Measurements from ENCODE around the gene PCDH9.

PCDH9 gene

GRCh38 chr13:66842766-66843165 is 387.4 kb downstream of the PCDH9 start:
- TF ChIP-seq POLR2A (IDR thresholded peaks at IDR 0.05; ENCODE audit: low read depth, low read length) = no peak
- no peak for TF ChIP-seq TAF1 (IDR thresholded peaks at IDR 0.05; ENCODE audit: borderline replicate concordance, low read depth, low read length)
- DNase-seq (ENCODE audit: insufficient read length) (no peak), FAIRE-seq (no peak)

GRCh38 chr13:66840621-66841020 is 389.5 kb downstream of the PCDH9 start:
- DNase-seq (ENCODE audit: insufficient read length) (no peak), FAIRE-seq (no peak)
- TF ChIP-seq TAF1 (IDR thresholded peaks at IDR 0.05; ENCODE audit: borderline replicate concordance, low read depth, low read length) (no peak), POLR2AphosphoS5 (IDR thresholded peaks at IDR 0.05; ENCODE audit: low read depth, low read length) (no peak), POLR2A (IDR thresholded peaks at IDR 0.05; ENCODE audit: low read depth, low read length) (no peak)

GRCh38 chr13:66837246-66837645 is 392.9 kb downstream of the PCDH9 start:
- no peak for TF ChIP-seq POLR2AphosphoS5 (IDR thresholded peaks at IDR 0.05; ENCODE audit: low read depth, low read length)
- no peak for TF ChIP-seq TAF1 (IDR thresholded peaks at IDR 0.05; ENCODE audit: borderline replicate concordance, low read depth, low read length)
- no peak for TF ChIP-seq POLR2A (IDR thresholded peaks at IDR 0.05; ENCODE audit: low read depth, low read length)
- no peak for DNase-seq (ENCODE audit: insufficient read length)
- no peak for FAIRE-seq

GRCh38 chr13:66835040-66835628 is 395.0 kb downstream of the PCDH9 start:
- no peak for FAIRE-seq
- no peak for DNase-seq (ENCODE audit: insufficient read length)
- no peak for TF ChIP-seq POLR2A (IDR thresholded peaks at IDR 0.05; ENCODE audit: low read depth, low read length)
- TF ChIP-seq TAF1 (IDR thresholded peaks at IDR 0.05; ENCODE audit: borderline replicate concordance, low read depth, low read length) = no peak
- TF ChIP-seq POLR2AphosphoS5 (IDR thresholded peaks at IDR 0.05; ENCODE audit: low read depth, low read length) = no peak

DNA sequence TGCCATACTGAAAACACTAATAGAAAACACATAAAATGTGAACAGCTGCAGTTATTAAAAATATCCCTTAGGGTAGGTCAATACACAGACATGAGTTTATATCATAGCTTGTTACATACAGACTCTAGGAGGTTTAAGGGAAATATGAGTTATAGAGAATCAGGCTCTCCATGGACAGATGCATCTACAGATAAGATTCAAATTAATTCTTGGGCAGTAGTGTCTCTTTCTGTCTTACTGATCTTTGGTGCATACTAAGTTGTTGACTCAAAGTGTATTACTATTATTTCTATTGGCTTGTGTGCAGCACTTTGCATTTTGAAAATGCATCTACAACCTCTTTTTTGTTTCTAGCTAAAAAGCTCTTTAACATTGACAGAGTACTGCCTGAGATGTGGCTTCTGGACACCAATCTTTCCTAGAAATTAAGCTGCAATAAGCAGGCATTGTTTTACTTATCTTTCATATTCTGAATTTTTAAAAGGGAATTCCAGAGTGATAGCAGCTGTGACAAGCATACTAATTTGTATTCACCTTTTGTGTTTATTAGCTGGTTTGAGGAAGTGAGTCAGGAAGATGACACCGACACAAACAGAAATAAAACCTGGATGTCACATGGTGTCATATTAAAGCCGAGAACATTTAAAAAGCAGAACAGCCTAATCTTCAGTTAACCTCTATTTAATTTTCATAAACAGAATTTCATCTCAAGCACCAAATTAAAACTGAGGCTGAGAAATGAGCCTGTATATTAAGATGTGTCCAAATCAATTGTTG is 399.0 kb downstream of the PCDH9 start:
- DNase-seq (ENCODE audit: insufficient read length) (no peak), FAIRE-seq (no peak)
- no peak for TF ChIP-seq POLR2AphosphoS5 (IDR thresholded peaks at IDR 0.05; ENCODE audit: low read depth, low read length)
- no peak for TF ChIP-seq POLR2A (IDR thresholded peaks at IDR 0.05; ENCODE audit: low read depth, low read length)
- TF ChIP-seq TAF1 (IDR thresholded peaks at IDR 0.05; ENCODE audit: borderline replicate concordance, low read depth, low read length) = no peak

- FAIRE-seq (no peak), DNase-seq (ENCODE audit: insufficient read length) (no peak)
- TF ChIP-seq POLR2AphosphoS5 (IDR thresholded peaks at IDR 0.05; ENCODE audit: low read depth, low read length) = no peak
- no peak for TF ChIP-seq TAF1 (IDR thresholded peaks at IDR 0.05; ENCODE audit: borderline replicate concordance, low read depth, low read length)
- TF ChIP-seq POLR2A (IDR thresholded peaks at IDR 0.05; ENCODE audit: low read depth, low read length) = no peak
Measured at GRCh38 chr13:66829803-66830202, 400.3 kb downstream of the PCDH9 start.

DNA sequence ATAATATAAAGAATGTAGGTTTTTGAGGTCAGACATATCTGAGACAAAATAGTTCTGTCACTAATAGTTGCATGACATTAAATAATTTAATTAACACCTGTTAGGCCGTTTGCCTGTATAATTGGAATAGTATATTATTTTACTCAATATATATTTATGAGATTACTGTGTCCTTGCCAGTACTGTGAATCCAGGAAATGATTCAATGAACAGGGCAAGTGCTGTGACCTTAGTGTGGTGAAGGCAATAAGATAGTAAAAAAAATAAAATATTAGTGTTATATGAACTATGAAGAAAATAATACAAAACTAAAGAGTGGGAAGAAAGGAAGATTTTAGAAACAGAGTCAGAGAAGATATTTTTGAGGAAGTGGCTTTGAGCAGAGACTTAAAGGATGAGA is 403.7 kb downstream of the PCDH9 start:
- no peak for TF ChIP-seq TAF1 (IDR thresholded peaks at IDR 0.05; ENCODE audit: borderline replicate concordance, low read depth, low read length)
- no peak for TF ChIP-seq POLR2AphosphoS5 (IDR thresholded peaks at IDR 0.05; ENCODE audit: low read depth, low read length)
- TF ChIP-seq POLR2A (IDR thresholded peaks at IDR 0.05; ENCODE audit: low read depth, low read length) = no peak
- no peak for DNase-seq (ENCODE audit: insufficient read length)
- no peak for FAIRE-seq

- TF ChIP-seq POLR2AphosphoS5 (IDR thresholded peaks at IDR 0.05; ENCODE audit: low read depth, low read length) = no peak
- no peak for TF ChIP-seq POLR2A (IDR thresholded peaks at IDR 0.05; ENCODE audit: low read depth, low read length)
- TF ChIP-seq TAF1 (IDR thresholded peaks at IDR 0.05; ENCODE audit: borderline replicate concordance, low read depth, low read length) = no peak
- DNase-seq (ENCODE audit: insufficient read length) (no peak), FAIRE-seq (no peak)
Measured at GRCh38 chr13:66821551-66821950, 408.6 kb downstream of the PCDH9 start.

DNA sequence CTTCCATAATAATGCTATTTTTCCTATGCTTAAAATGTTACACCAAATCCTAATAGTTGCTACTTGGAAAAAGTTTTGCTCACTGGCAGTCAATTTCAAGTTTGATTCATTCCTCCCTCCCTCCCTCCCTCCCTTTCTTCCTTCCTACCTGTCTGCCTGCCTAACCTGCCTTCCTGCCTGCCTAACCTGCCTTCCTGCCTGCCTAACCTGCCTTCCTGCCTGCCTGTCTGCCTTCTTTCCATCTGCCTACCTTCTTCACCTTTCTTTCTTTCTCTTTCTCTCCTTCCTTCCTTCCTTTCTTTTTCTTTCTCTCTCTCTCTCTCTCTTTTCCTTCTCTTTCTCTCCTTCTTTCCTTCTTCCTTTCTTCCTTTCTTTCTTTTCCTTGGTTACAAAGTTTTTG is 418.7 kb downstream of the PCDH9 start:
- no peak for FAIRE-seq
- TF ChIP-seq POLR2AphosphoS5 (IDR thresholded peaks at IDR 0.05; ENCODE audit: low read depth, low read length) = no peak
- no peak for TF ChIP-seq POLR2A (IDR thresholded peaks at IDR 0.05; ENCODE audit: low read depth, low read length)
- TF ChIP-seq TAF1 (IDR thresholded peaks at IDR 0.05; ENCODE audit: borderline replicate concordance, low read depth, low read length) = no peak
- DNase-seq (ENCODE audit: insufficient read length) = no peak

DNA sequence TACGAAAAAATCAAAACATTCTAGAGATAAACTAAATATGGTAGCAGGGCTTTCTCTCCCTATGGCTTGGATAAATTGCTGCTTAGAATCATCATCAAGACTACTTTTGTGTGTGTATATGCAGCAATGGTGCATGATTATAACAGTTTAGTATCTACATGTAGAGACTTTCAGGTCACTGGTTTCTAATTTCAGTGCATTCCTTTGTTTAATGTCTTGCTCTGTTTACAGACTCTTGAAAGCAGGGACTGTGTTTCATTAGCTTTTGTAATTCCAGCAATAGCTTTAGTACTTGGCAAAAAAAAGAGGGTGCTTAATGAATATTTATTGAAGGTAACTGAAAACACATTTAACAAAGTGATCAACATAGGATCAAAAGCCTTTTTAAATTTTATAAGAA is 420.7 kb downstream of the PCDH9 start:
- no peak for TF ChIP-seq POLR2A (IDR thresholded peaks at IDR 0.05; ENCODE audit: low read depth, low read length)
- no peak for TF ChIP-seq POLR2AphosphoS5 (IDR thresholded peaks at IDR 0.05; ENCODE audit: low read depth, low read length)
- TF ChIP-seq TAF1 (IDR thresholded peaks at IDR 0.05; ENCODE audit: borderline replicate concordance, low read depth, low read length) = no peak
- no peak for DNase-seq (ENCODE audit: insufficient read length)
- no peak for FAIRE-seq

DNA sequence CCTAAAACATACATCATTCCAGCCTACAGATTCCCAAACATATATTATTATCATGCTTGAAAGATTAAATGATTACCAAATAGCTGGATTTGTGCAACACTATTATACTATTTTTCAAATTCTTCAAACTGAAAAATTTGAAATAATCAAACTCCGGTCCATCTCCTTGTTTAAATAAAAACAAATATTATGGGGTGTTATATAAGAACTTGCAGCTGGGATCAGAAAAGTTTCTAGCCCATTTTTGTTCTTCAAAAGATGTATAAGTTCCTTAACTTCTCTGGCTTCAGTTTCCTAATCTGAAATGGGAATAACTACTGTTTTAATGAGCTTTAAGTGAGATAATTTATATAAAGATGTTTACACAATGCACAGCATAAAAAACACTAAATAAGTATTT is 422.9 kb downstream of the PCDH9 start:
- TF ChIP-seq TAF1 (IDR thresholded peaks at IDR 0.05; ENCODE audit: borderline replicate concordance, low read depth, low read length) = no peak
- TF ChIP-seq POLR2A (IDR thresholded peaks at IDR 0.05; ENCODE audit: low read depth, low read length) = no peak
- no peak for TF ChIP-seq POLR2AphosphoS5 (IDR thresholded peaks at IDR 0.05; ENCODE audit: low read depth, low read length)
- no peak for FAIRE-seq
- no peak for DNase-seq (ENCODE audit: insufficient read length)

DNA sequence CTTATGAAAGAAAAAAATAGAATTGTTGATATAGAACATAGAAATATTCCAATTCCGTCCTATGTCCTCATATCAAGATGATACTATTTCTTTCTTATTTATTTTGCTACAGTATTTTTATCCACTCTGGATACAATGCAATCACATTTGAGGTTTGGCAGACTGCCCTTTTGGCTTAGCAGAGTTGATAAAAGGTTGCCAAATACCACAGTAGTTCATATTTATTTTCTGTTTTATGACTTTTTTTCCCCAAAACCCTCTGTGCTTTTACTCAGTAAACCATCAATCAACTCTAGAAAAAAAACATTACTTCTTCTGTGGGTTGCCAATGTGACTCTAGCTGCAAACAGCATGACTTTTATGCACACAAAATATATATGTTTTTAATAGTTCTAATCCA is 424.5 kb downstream of the PCDH9 start:
- FAIRE-seq (no peak), DNase-seq (ENCODE audit: insufficient read length) (no peak)
- TF ChIP-seq POLR2AphosphoS5 (IDR thresholded peaks at IDR 0.05; ENCODE audit: low read depth, low read length) = no peak
- TF ChIP-seq TAF1 (IDR thresholded peaks at IDR 0.05; ENCODE audit: borderline replicate concordance, low read depth, low read length) = no peak
- no peak for TF ChIP-seq POLR2A (IDR thresholded peaks at IDR 0.05; ENCODE audit: low read depth, low read length)
